Endothelial cell of umbilical vein (primary cell): ENCODE measurements around the gene CTLA4. TPM values are rescaled to one million over a fixed set of nuclear protein-coding genes. Genes with fewer than 3 reads are reported as not detected.

Source experiments
- BruUV-seq: library from RNA; stranded (reverse); fragments of 400-500 nt; replicated peaks from 2 replicates; lab custom pipeline; 2021; lab: Mats Ljungman, UMichigan
- CTCF ChIA-PET: fragments of 300-600, 350-600 bp; sonication (Branson Sonifier 250); formaldehyde crosslinking; loops from one replicate; lab custom pipeline; 2021; ENCODE audit warnings: antibody characterized with exemption, inconsistent platforms; lab: Charles Lee
- POLR2A ChIA-PET: fragments of 300-600, 350-600 bp; sonication (Branson Sonifier 250); formaldehyde crosslinking; loops from one replicate; lab custom pipeline; 2021; ENCODE audit warnings: antibody characterized with exemption, inconsistent platforms; lab: Charles Lee
- DNase-seq: peaks from one replicate; pipeline ENCODE4 v3.0.0-alpha.2; 2011; ENCODE audit warnings: low read depth, low spot score
- FAIRE-seq: peaks from 2 replicates; lab custom pipeline; 2011; peaks lifted over from hg19 to GRCh38; lab: Jason Lieb, UNC
- H2AFZ ChIP-seq: 2 replicates; pipeline ENCODE4 v1.6.0; 2012; ENCODE audit warnings: low read depth, low read length, control low read depth, inconsistent platforms
- H3K27ac ChIP-seq: 2 replicates; pipeline ENCODE4 v1.5.1; 2011; ENCODE audit warnings: low read depth, mild to moderate bottlenecking, control low read depth, low read length, moderate library complexity; ENCODE audit not compliant: insufficient read depth
- H3K27me3 ChIP-seq, 2 experiments: 2 replicates each; pipeline versions ENCODE4 v1.6.0 to v1.6.1; 2011; ENCODE audit warnings: low read length in 2 of 2, mixed read lengths in 1 of 2; ENCODE audit not compliant: control insufficient read depth in 2 of 2, insufficient read depth in 2 of 2
- H3K36me3 ChIP-seq, 2 experiments: 2 replicates in 1 of 2; 3 replicates in 1 of 2; pipeline ENCODE4 v1.5.1; 2011; ENCODE audit warnings: low read length in 2 of 2, mild to moderate bottlenecking in 1 of 2, moderate library complexity in 1 of 2; ENCODE audit not compliant: control insufficient read depth in 2 of 2, insufficient read depth in 2 of 2; ENCODE audit errors: extremely low read depth in 1 of 2
- H3K4me1 ChIP-seq: 3 replicates; pipeline ENCODE4 v1.5.1; 2011; ENCODE audit warnings: mild to moderate bottlenecking, low read length; ENCODE audit not compliant: control insufficient read depth, insufficient read depth; ENCODE audit errors: extremely low read depth
- H3K4me2 ChIP-seq: 2 replicates; pipeline ENCODE4 v1.6.1; 2011; ENCODE audit warnings: low read length, control low read depth, mixed read lengths; ENCODE audit not compliant: insufficient read depth
- H3K4me3 ChIP-seq, 3 experiments: fragments of 200-600 bp in 1 of 3; sonication (generic), shearing (Covaris generic) in 1 of 3; replicated peaks in 1 of 3; 2 replicates each; pipeline ENCODE4 v1.5.1; 2011 to 2016; ENCODE audit warnings: control low read depth in 3 of 3, low read length in 3 of 3, mild to moderate bottlenecking in 2 of 3, inconsistent platforms in 1 of 3, low read depth in 1 of 3, moderate library complexity in 1 of 3; ENCODE audit not compliant: insufficient read depth in 1 of 3
- H3K79me2 ChIP-seq: 2 replicates; pipeline ENCODE4 v1.6.0; 2012; ENCODE audit warnings: low read length, inconsistent platforms; ENCODE audit not compliant: control insufficient read depth, insufficient read depth
- H3K9ac ChIP-seq: replicated peaks from 2 replicates; pipeline ENCODE3; 2011; ENCODE audit warnings: low read length, control low read depth; ENCODE audit not compliant: insufficient read depth; ENCODE audit errors: extremely low read depth
- H3K9me1 ChIP-seq: replicated peaks from 3 replicates; pipeline ENCODE4 v1.6.0; 2011; ENCODE audit warnings: mild to moderate bottlenecking, low read length; ENCODE audit not compliant: control insufficient read depth, insufficient read depth; ENCODE audit errors: extremely low read depth
- H3K9me3 ChIP-seq: replicated peaks from 2 replicates; pipeline ENCODE4 v1.5.1; 2012; ENCODE audit warnings: low read length, inconsistent platforms; ENCODE audit not compliant: control insufficient read depth, insufficient read depth
- H4K20me1 ChIP-seq: replicated peaks from 2 replicates; pipeline ENCODE3; 2011; ENCODE audit warnings: mild to moderate bottlenecking, low read length; ENCODE audit not compliant: control insufficient read depth, insufficient read depth; ENCODE audit errors: extremely low read depth
- EZH2 ChIP-seq: IDR thresholded peaks from 2 replicates; pipeline ENCODE4 v1.6.1; 2012; ENCODE audit warnings: borderline replicate concordance, low read depth, mild to moderate bottlenecking, moderate library complexity, low read length, inconsistent platforms; ENCODE audit not compliant: severe bottlenecking
- FOS ChIP-seq: IDR thresholded peaks from 2 replicates; pipeline ENCODE4 v1.6.1; 2011; ENCODE audit warnings: mild to moderate bottlenecking, low read length, moderate library complexity, borderline replicate concordance; ENCODE audit not compliant: insufficient read depth
- GATA2 ChIP-seq: IDR thresholded peaks from 2 replicates; pipeline ENCODE4 v1.7.0; 2011; ENCODE audit warnings: low read depth, mild to moderate bottlenecking, moderate library complexity, mixed read lengths, low read length; ENCODE audit not compliant: insufficient read length, insufficient read depth
- JUN ChIP-seq: IDR thresholded peaks from 2 replicates; pipeline ENCODE4 v1.6.1; 2011; ENCODE audit warnings: borderline replicate concordance, low read depth; ENCODE audit not compliant: insufficient read length, insufficient read depth
- MYC ChIP-seq: IDR thresholded peaks from one replicate; pipeline ENCODE4 v1.6.1; 2011; ENCODE audit warnings: mild to moderate bottlenecking, low read depth, low read length
- POLR2A ChIP-seq: IDR thresholded peaks from 2 replicates; pipeline ENCODE4 v1.6.1; 2012; ENCODE audit warnings: low read depth, mild to moderate bottlenecking, control low read depth, low read length
- POLR2AphosphoS5 ChIP-seq: IDR thresholded peaks from 2 replicates; pipeline ENCODE4 v1.6.1; 2012; ENCODE audit warnings: low read depth, mild to moderate bottlenecking, control low read depth, low read length, moderate library complexity; ENCODE audit not compliant: insufficient read depth
- dilution Hi-C: fragments of 300-500 bp; cut with MboI; formaldehyde crosslinking; loops from one replicate; pipeline ENCODE4 v1.15.0; 2019; ENCODE audit warnings: low sequenced_read_pairs; ENCODE audit not compliant: extremely low pct_ligation_motif_present
- intact Hi-C: fragments of 100-400 bp; cut with micrococcal nuclease; formaldehyde crosslinking; loops from one replicate; pipeline ENCODE4 v1.10.0; 2022
- polyA plus RNA-seq, 4 experiments: library from polyadenylated mRNA; depleted of rRNA in 3 of 4; stranded (reverse) in 3 of 4; unstranded in 1 of 4; fragments of >200 nt; gene quantifications; 2 replicates each; pipeline versions ENCODE4 v1.2.1 to v1.2.3, GENCODE V29; 2011 to 2012; ENCODE audit warnings: missing spikeins in 1 of 4
- total RNA-seq: library from RNA; stranded (reverse); gene quantifications from 2 replicates; pipeline ENCODE4 v1.2.3, GENCODE V29; 2021
- TF ChIP-seq, protein P1 (sequence below), 2 donors: IDR thresholded peaks; 1 replicate in 1 of 2; 2 replicates in 1 of 2; pipeline ENCODE4 v1.5.1; 2011; ENCODE audit warnings: low read length in 2 of 2, mild to moderate bottlenecking in 2 of 2, moderate library complexity in 2 of 2, control low read depth in 1 of 2, inconsistent platforms in 1 of 2, low read depth in 1 of 2; ENCODE audit not compliant: insufficient read depth in 1 of 2; ENCODE audit errors: extremely low read depth in 1 of 2
- TF ChIP-seq, protein P2 (sequence below): IDR thresholded peaks from 2 replicates; pipeline ENCODE4 v1.6.1; 2011; ENCODE audit not compliant: insufficient read depth, insufficient read length

CTLA4 gene
- total and polyA plus RNA-seq, 2 donors (not counting 3 experiments of a cell fraction or from before 2014, with no cell fraction given): not detected

DNA sequence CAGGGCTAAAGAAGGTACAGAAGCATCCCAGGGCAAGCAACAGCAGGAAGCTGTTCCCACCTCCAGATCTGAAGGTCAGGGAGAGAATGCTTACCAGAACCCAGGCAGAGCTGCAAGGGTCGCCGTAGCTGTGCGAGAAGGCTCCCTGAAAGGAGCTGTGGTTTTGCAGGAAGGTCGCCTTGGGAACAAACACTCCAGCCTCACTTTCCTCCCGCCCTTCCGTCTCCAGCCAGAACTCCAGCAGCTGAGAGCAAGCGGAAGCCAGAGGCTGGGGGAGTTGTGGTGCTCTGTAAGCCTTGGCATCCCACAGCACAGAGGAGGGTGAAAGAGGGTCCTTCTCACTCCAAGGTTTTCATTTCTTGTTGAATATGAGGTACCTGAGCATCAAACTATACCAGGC is 50.7 kb downstream of the CTLA4 start:
- Histone ChIP-seq H3K9me3 (no peaks in the 10 kb centered on the region), H3K36me3 (no peaks in the 10 kb centered on the region), H2AFZ (peak overlapping the region; percentile 11), H3K4me3 (no peak overlapping the region), H4K20me1 (no peaks in the 10 kb centered on the region), H3K9ac (no peak overlapping the region), H3K4me2 (no peak overlapping the region), H3K79me2 (no peaks in the 10 kb centered on the region), H3K27ac (no peak overlapping the region), H3K27me3 (peaks cover 3 to 6% of the 10 kb centered on the region in 2 experiments), H3K4me1 (no peaks in the 10 kb centered on the region), H3K9me1 (no peaks in the 10 kb centered on the region)
- BruUV-seq: no TSS peak
- no peak for TF ChIP-seq MYC
- TF ChIP-seq, protein P1, sequence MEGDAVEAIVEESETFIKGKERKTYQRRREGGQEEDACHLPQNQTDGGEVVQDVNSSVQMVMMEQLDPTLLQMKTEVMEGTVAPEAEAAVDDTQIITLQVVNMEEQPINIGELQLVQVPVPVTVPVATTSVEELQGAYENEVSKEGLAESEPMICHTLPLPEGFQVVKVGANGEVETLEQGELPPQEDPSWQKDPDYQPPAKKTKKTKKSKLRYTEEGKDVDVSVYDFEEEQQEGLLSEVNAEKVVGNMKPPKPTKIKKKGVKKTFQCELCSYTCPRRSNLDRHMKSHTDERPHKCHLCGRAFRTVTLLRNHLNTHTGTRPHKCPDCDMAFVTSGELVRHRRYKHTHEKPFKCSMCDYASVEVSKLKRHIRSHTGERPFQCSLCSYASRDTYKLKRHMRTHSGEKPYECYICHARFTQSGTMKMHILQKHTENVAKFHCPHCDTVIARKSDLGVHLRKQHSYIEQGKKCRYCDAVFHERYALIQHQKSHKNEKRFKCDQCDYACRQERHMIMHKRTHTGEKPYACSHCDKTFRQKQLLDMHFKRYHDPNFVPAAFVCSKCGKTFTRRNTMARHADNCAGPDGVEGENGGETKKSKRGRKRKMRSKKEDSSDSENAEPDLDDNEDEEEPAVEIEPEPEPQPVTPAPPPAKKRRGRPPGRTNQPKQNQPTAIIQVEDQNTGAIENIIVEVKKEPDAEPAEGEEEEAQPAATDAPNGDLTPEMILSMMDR (IDR thresholded peaks at IDR 0.05; ENCODE audit: extremely low read depth in 1 of 2, insufficient read depth in 1 of 2, low read depth in 1 of 2, low read length in 2 of 2): no peak
- TF ChIP-seq POLR2AphosphoS5: no peak
- TF ChIP-seq JUN: no peak
- no peak for TF ChIP-seq EZH2
- TF ChIP-seq, protein P2, sequence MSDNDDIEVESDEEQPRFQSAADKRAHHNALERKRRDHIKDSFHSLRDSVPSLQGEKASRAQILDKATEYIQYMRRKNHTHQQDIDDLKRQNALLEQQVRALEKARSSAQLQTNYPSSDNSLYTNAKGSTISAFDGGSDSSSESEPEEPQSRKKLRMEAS: no peak
- TF ChIP-seq POLR2A: no peak
- no peak for TF ChIP-seq FOS
- TF ChIP-seq GATA2: no peak
- dilution Hi-C loops (no loop called here), intact Hi-C loops (no loop called here)
- POLR2A ChIA-PET: no interaction called here
- DNase-seq (no peak), FAIRE-seq (peak; percentile 31)
- CTCF ChIA-PET: interaction anchor here (1.4 kb wide), 1 partner anchor 9 kb away, joined by 8 read pairs; no protein-coding TSS in a partner anchor
